HepG2 (cell line): ENCODE measurements around the gene COG5. TPM values are rescaled to one million over a fixed set of nuclear protein-coding genes. Genes with fewer than 3 reads are reported as not detected.

Experiments used
- ATF1 ChIP-seq: IDR thresholded peaks from 2 replicates; pipeline ENCODE4 v1.6.1; 2016; ENCODE audit warnings: mild to moderate bottlenecking, control low read depth
- FOSL2 ChIP-seq: sonication (generic); formaldehyde crosslinking; IDR thresholded peaks from 2 replicates; pipeline ENCODE4 v1.4.0; 2020; ENCODE audit warnings: missing genetic modification reagents
- MED8 ChIP-seq: sonication (generic); formaldehyde crosslinking; IDR thresholded peaks from 2 replicates; pipeline ENCODE4 v1.8.1; 2023; ENCODE audit warnings: mild to moderate bottlenecking, missing genetic modification reagents; ENCODE audit not compliant: insufficient replicate concordance
- MYPOP ChIP-seq: sonication (generic); formaldehyde crosslinking; IDR thresholded peaks from 2 replicates; pipeline ENCODE4 v1.8.1; 2023; ENCODE audit warnings: mild to moderate bottlenecking, moderate library complexity, missing genetic modification reagents
- RBAK ChIP-seq: sonication (generic); formaldehyde crosslinking; IDR thresholded peaks from 2 replicates; pipeline ENCODE4 v1.5.1; 2020; ENCODE audit warnings: mild to moderate bottlenecking, missing genetic modification reagents
- RBFOX2 ChIP-seq: fragments of 200-400 bp; formaldehyde crosslinking; IDR thresholded peaks from 2 replicates; pipeline ENCODE4 v1.6.1; 2017; ENCODE audit warnings: low read depth, mild to moderate bottlenecking, low read length
- REL ChIP-seq: sonication (generic); formaldehyde crosslinking; conservative IDR thresholded peaks from 2 replicates; pipeline ENCODE4 v1.8.0; 2022; ENCODE audit warnings: mild to moderate bottlenecking, missing genetic modification reagents, moderate library complexity
- SMARCC2 ChIP-seq: fragments of 450-650 bp; IDR thresholded peaks from 2 replicates; pipeline ENCODE4 v1.6.1; 2017; ENCODE audit warnings: antibody characterized with exemption, mild to moderate bottlenecking
- ZC3H13 ChIP-seq: sonication (generic); formaldehyde crosslinking; IDR thresholded peaks from 2 replicates; pipeline ENCODE4 v1.8.1; 2023; ENCODE audit warnings: mild to moderate bottlenecking, missing genetic modification reagents, moderate library complexity
- ZFP41 ChIP-seq: sonication (generic); formaldehyde crosslinking; IDR thresholded peaks from 2 replicates; pipeline ENCODE4 v1.4.0; 2020; ENCODE audit warnings: mild to moderate bottlenecking, missing genetic modification reagents, borderline replicate concordance
- ZHX2 ChIP-seq, 2 experiments: sonication (generic) in 1 of 2; formaldehyde crosslinking in 1 of 2; IDR thresholded peaks; 2 replicates each; pipeline versions ENCODE4 v1.6.1 to v1.9.0; 2014 to 2022; ENCODE audit warnings: antibody characterized with exemption in 1 of 2, borderline replicate concordance in 1 of 2, inconsistent platforms in 1 of 2, low read depth in 1 of 2, missing genetic modification reagents in 1 of 2
- ZMYM3 ChIP-seq: sonication (generic); formaldehyde crosslinking; IDR thresholded peaks from 2 replicates; pipeline ENCODE4 v1.5.1; 2020; ENCODE audit warnings: mild to moderate bottlenecking, missing genetic modification reagents
- ZNF253 ChIP-seq: sonication (generic); formaldehyde crosslinking; IDR thresholded peaks from 2 replicates; pipeline ENCODE4 v1.8.0; 2022; ENCODE audit warnings: mild to moderate bottlenecking, missing genetic modification reagents, borderline replicate concordance
- ZNF292 ChIP-seq: sonication (generic); formaldehyde crosslinking; IDR thresholded peaks from 2 replicates; pipeline ENCODE4 v1.8.1; 2022; ENCODE audit warnings: mild to moderate bottlenecking, low read depth, missing genetic modification reagents, borderline replicate concordance
- ZNF44 ChIP-seq: sonication (generic); formaldehyde crosslinking; IDR thresholded peaks from 2 replicates; pipeline ENCODE4 v1.5.1; 2020; ENCODE audit warnings: mild to moderate bottlenecking, missing genetic modification reagents
- ZNF781 ChIP-seq: sonication (generic); formaldehyde crosslinking; IDR thresholded peaks from 2 replicates; pipeline ENCODE4 v1.5.1; 2020; ENCODE audit warnings: borderline replicate concordance, mild to moderate bottlenecking, missing genetic modification reagents; ENCODE audit errors: not compliant biosample characterization
- ZNF850 ChIP-seq: sonication (generic); formaldehyde crosslinking; conservative IDR thresholded peaks from 2 replicates; pipeline ENCODE4 v1.9.0; 2021; ENCODE audit warnings: mild to moderate bottlenecking, missing genetic modification reagents
- polyA plus RNA-seq, 8 experiments: library from polyadenylated mRNA; depleted of rRNA in 3 of 8; stranded (reverse) in 7 of 8; unstranded in 1 of 8; fragments of >200 nt; fragmentation: Illumina TruSeq in 4 of 8; extraction: Trizol in 4 of 8; gene quantifications; 2 replicates each; pipeline versions ENCODE4 v1.2.1 to v1.2.3, GENCODE V29; 2011 to 2016; ENCODE audit warnings: low read depth in 4 of 8, missing spikeins in 1 of 8, mixed read lengths in 1 of 8; ENCODE audit not compliant: insufficient read depth in 1 of 8
- total RNA-seq, 5 experiments: library from RNA; depleted of rRNA; stranded (reverse); fragments of >200 nt; fragmentation: Illumina TruSeq; extraction: Trizol; gene quantifications; 2 replicates each; pipeline ENCODE4 v1.2.3, GENCODE V29; 2016; ENCODE audit warnings: low read depth in 1 of 5
- TF ChIP-seq, protein P1 (sequence below): sonication (generic); formaldehyde crosslinking; IDR thresholded peaks from 2 replicates; pipeline ENCODE4 v1.4.0; 2020; ENCODE audit warnings: missing genetic modification reagents, mild to moderate bottlenecking, borderline replicate concordance

The COG5 gene
- total and polyA plus RNA-seq, 2 of the 13 experiments (the other 11 are each of a cell fraction or from before 2014, with no cell fraction given): 20.4 to 31.3 TPM

GRCh38 chr7:107563775-107564552 is at the start of gene COG5, which contains the start of gene DUS4L (continued):
- TF ChIP-seq ZNF850 (0 out of 2 replicates have a peak, but pooled peaks have one; percentile 71), RBFOX2 (peak; percentile 95), ZFP41 (CRISPR knock-in tag) (0 out of 2 replicates have a peak, but pooled peaks have one; percentile 56), ATF1 (CRISPR knock-in tag) (peak; percentile 98), ZNF253 (peak; percentile 94; the same call in 1 of the 2 replicates), MED8 (CRISPR knock-in tag) (peak; percentile 92), RBAK (CRISPR knock-in tag) (no peak), MYPOP (CRISPR knock-in tag) (0 out of 2 replicates have a peak, but pooled peaks have one; percentile 66), REL (CRISPR knock-in tag) (0 out of 2 replicates have a peak, but pooled peaks have one; percentile 75), ZHX2 (IDR thresholded peaks at IDR 0.05; ENCODE audit: low read depth) (peak; percentile 72), ZHX2 (CRISPR knock-in tag; IDR thresholded peaks at IDR 0.05; ENCODE audit: borderline replicate concordance) (no peak), ZNF781 (CRISPR knock-in tag) (peak; percentile 94), ZNF292 (CRISPR knock-in tag) (peak; percentile 63; the same call in 1 of the 2 replicates), ZC3H13 (CRISPR knock-in tag) (peak; percentile 61; the same call in 1 of the 2 replicates), SMARCC2 (no peak), FOSL2 (peak; percentile 65), ZNF44 (CRISPR knock-in tag) (no peak), ZMYM3 (CRISPR knock-in tag) (peak; percentile 14; the same call in 1 of the 2 replicates)
- TF ChIP-seq, protein P1, sequence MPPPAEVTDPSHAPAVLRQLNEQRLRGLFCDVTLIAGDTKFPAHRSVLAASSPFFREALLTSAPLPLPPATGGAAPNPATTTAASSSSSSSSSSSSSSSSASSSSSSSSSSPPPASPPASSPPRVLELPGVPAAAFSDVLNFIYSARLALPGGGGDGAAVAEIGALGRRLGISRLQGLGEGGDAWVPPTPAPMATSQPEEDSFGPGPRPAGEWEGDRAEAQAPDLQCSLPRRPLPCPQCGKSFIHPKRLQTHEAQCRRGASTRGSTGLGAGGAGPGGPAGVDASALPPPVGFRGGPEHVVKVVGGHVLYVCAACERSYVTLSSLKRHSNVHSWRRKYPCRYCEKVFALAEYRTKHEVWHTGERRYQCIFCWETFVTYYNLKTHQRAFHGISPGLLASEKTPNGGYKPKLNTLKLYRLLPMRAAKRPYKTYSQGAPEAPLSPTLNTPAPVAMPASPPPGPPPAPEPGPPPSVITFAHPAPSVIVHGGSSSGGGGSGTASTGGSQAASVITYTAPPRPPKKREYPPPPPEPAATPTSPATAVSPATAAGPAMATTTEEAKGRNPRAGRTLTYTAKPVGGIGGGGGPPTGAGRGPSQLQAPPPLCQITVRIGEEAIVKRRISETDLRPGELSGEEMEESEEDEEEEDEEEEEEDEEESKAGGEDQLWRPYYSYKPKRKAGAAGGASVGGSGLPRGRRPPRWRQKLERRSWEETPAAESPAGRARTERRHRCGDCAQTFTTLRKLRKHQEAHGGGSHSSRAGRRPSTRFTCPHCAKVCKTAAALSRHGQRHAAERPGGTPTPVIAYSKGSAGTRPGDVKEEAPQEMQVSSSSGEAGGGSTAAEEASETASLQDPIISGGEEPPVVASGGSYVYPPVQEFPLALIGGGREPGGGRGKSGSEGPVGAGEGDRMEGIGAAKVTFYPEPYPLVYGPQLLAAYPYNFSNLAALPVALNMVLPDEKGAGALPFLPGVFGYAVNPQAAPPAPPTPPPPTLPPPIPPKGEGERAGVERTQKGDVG (CRISPR knock-in tag): no peak
